Measurements from ENCODE around the gene TCERG1L.
"Not testable (repeated sequence)": the region's sequence is repeated elsewhere in the genome, so short reads cannot be mapped to it uniquely, and the experiment has no call there.

The TCERG1L gene

DNA sequence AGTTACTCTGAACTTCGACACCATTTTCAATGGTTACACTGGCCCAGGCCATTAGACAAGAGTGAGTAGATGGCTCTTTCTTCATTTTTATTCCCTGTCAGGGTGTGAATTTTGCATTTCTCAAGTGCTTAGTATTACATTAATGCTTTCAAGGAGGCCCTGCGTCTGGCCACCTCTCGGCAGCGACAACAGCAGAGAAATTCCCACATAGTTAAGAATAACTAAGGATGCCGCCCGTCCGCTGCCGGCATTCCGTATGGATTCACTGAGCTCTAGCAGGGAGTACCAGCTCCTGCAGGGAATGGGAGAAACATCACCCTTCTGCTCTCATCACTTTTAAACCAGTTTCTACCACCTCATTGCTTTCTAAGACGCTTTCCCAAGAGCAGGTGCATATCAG lies 153.6 kb downstream of the TCERG1L start:
- no peak overlapping the region for H3K4me3 ChIP-seq (IDR thresholded peaks at IDR 0.05; ENCODE audit: insufficient read depth, low read depth, low read length)
- H3K9ac ChIP-seq, result no peak overlapping the region
- H3K27ac ChIP-seq, result no peak overlapping the region
- no peaks in the 10 kb centered on the region for H4K20me1 ChIP-seq (ENCODE audit: insufficient read depth)
- TF ChIP-seq, protein P1, sequence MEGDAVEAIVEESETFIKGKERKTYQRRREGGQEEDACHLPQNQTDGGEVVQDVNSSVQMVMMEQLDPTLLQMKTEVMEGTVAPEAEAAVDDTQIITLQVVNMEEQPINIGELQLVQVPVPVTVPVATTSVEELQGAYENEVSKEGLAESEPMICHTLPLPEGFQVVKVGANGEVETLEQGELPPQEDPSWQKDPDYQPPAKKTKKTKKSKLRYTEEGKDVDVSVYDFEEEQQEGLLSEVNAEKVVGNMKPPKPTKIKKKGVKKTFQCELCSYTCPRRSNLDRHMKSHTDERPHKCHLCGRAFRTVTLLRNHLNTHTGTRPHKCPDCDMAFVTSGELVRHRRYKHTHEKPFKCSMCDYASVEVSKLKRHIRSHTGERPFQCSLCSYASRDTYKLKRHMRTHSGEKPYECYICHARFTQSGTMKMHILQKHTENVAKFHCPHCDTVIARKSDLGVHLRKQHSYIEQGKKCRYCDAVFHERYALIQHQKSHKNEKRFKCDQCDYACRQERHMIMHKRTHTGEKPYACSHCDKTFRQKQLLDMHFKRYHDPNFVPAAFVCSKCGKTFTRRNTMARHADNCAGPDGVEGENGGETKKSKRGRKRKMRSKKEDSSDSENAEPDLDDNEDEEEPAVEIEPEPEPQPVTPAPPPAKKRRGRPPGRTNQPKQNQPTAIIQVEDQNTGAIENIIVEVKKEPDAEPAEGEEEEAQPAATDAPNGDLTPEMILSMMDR (conservative IDR thresholded peaks at IDR 0.05; ENCODE audit: low read depth, low read length), result no peak
- no peaks in the 10 kb centered on the region for H3K79me2 ChIP-seq (ENCODE audit: insufficient read depth, low read depth)
- no peaks in the 10 kb centered on the region for H3K36me3 ChIP-seq (ENCODE audit: insufficient read depth)
- H3K4me1 ChIP-seq (ENCODE audit: low read depth, poor library complexity, severe bottlenecking), result no peaks in the 10 kb centered on the region
- H3K4me2 ChIP-seq, result no peak overlapping the region
- H3K27me3 ChIP-seq (ENCODE audit: insufficient read depth, low read depth), result no peaks in the 10 kb centered on the region
- H2AFZ ChIP-seq (ENCODE audit: low read depth), result no peak overlapping the region

DNA sequence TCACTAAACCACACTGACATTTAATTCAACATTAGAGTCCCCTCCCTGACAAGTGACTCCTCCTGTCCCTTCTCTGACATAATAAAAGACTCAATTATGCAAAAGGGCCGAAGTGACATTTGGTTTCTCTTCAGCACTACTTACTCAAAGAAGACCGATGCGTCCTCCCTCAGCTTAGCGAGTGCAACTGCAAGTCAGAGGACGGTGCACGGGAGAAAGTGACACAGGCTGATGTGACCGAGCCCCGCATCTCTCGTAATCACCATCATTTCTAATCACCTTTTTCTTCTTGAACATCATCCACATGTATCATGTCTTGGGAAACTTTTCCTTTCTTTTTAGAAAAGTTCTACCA lies 155.7 kb downstream of the TCERG1L start:
- TF ChIP-seq, protein P1 (conservative IDR thresholded peaks at IDR 0.05; ENCODE audit: low read depth, low read length), result no peak
- Histone ChIP-seq H3K4me1 (ENCODE audit: low read depth, poor library complexity, severe bottlenecking) (no peaks in the 10 kb centered on the region), H4K20me1 (ENCODE audit: insufficient read depth) (no peaks in the 10 kb centered on the region), H3K4me2 (no peak overlapping the region), H3K27me3 (ENCODE audit: insufficient read depth, low read depth) (no peaks in the 10 kb centered on the region), H3K79me2 (ENCODE audit: insufficient read depth, low read depth) (no peaks in the 10 kb centered on the region), H2AFZ (ENCODE audit: low read depth) (no peak overlapping the region), H3K27ac (no peak overlapping the region), H3K9ac (no peak overlapping the region), H3K4me3 (IDR thresholded peaks at IDR 0.05; ENCODE audit: insufficient read depth, low read depth, low read length) (no peak overlapping the region), H3K36me3 (ENCODE audit: insufficient read depth) (no peaks in the 10 kb centered on the region)

DNA sequence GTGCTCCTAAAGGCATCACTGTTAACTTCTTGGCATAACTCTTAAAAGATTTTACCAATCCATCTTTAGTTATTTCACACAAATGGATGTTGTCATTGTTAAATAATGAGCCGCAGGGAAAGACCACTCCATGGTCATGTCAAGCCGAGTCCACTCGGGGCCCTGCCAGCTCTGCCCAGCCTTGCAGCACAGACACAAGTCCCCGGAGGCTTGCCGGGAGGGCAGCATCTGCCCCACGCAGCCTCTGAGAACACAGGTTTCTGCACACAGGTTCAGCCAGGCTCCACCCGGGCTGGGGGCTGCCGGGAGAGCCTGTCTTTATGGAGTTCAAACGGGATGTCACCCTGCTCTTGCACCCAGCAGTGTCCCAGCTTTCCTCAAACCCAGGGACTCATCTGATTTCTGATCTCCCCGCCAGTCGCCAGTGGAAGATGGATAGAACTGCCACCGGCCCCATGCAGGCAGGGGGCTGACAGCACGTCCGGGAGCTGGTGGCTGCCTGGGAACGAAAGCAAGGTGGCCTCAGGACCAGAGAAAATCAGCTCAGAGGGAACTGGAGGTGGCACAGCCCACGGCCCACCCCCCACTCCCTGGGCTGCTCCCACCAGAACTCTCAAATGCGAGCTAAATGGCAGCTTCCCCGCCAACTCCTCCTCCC lies 156.2 kb downstream of the TCERG1L start:
- no peaks in the 10 kb centered on the region for H3K27me3 ChIP-seq (ENCODE audit: insufficient read depth, low read depth)
- H2AFZ ChIP-seq (ENCODE audit: low read depth), result no peak overlapping the region
- H4K20me1 ChIP-seq (ENCODE audit: insufficient read depth), result no peaks in the 10 kb centered on the region
- TF ChIP-seq, protein P1 (conservative IDR thresholded peaks at IDR 0.05; ENCODE audit: low read depth, low read length), result no peak
- H3K9ac ChIP-seq, result no peak overlapping the region
- no peak overlapping the region for H3K27ac ChIP-seq
- no peak overlapping the region for H3K4me2 ChIP-seq
- H3K4me1 ChIP-seq (ENCODE audit: low read depth, poor library complexity, severe bottlenecking), result no peaks in the 10 kb centered on the region
- H3K4me3 ChIP-seq (IDR thresholded peaks at IDR 0.05; ENCODE audit: insufficient read depth, low read depth, low read length), result no peak overlapping the region
- no peaks in the 10 kb centered on the region for H3K79me2 ChIP-seq (ENCODE audit: insufficient read depth, low read depth)
- no peaks in the 10 kb centered on the region for H3K36me3 ChIP-seq (ENCODE audit: insufficient read depth)

DNA sequence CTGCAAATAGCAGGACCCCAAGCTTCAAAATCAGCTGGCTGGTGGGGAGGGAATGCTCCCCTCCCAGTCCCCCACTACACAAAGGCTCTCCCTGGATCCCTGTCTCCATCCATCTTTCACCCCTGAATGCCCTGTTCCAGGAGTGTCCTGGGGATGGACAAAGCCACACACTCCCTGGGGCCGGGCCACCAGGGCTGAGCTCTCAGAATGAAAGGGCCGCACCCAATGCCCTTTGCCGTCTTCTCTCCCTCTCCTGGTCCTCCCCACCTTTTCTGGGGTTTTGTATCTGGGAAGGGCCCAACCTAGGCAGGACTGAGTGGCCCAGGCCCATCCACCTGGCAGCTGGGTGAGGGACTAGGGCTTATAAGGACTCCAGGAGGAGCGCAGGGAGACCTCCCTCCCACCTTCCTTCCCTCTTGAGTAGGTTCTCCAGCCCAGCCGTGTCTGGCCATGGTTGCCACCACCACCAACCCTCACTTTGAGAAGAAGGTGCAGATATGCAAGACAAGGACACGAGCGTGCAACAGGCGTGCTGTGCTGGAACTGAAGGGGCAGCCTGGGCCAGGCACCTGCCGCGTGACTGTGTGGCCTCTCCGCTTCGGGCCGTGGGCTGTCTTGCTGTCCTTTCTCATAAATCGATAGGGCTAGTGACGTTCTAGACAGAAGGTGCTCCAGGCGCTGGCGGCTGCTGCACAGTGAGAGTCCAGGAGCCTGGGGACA lies 157.1 kb downstream of the TCERG1L start:
- H3K4me3 ChIP-seq (IDR thresholded peaks at IDR 0.05; ENCODE audit: insufficient read depth, low read depth, low read length), result no peak overlapping the region
- no peaks in the 10 kb centered on the region for H3K36me3 ChIP-seq (ENCODE audit: insufficient read depth)
- no peak overlapping the region for H3K4me2 ChIP-seq
- no peaks in the 10 kb centered on the region for H3K4me1 ChIP-seq (ENCODE audit: low read depth, poor library complexity, severe bottlenecking)
- H3K27ac ChIP-seq, result no peak overlapping the region
- no peak overlapping the region for H2AFZ ChIP-seq (ENCODE audit: low read depth)
- no peaks in the 10 kb centered on the region for H4K20me1 ChIP-seq (ENCODE audit: insufficient read depth)
- TF ChIP-seq, protein P1 (conservative IDR thresholded peaks at IDR 0.05; ENCODE audit: low read depth, low read length), result no peak
- H3K9ac ChIP-seq, result no peak overlapping the region
- H3K27me3 ChIP-seq (ENCODE audit: insufficient read depth, low read depth), result no peaks in the 10 kb centered on the region
- no peaks in the 10 kb centered on the region for H3K79me2 ChIP-seq (ENCODE audit: insufficient read depth, low read depth)

DNA sequence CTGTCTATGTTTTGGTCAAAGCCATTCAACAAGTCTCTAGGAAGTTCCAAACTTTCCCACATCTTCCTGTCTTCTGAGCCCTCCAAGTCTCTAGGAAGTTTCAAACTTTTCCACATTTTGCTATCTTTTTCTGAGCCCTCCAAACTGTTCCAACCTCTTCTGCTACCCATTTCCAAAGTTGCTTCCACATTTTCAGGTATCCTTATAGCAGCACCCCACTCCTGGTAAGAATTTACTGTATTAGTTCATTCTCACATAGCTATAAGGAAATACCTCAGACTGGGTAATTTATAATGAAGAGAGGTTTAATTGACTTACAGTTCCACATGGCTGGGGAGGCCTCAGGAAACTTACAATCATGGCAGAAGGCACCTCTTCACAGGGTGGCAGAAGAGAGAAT lies 159.1 kb downstream of the TCERG1L start:
- not testable (repeated sequence) for H4K20me1 ChIP-seq (ENCODE audit: insufficient read depth); H3K4me1 ChIP-seq (ENCODE audit: low read depth, poor library complexity, severe bottlenecking); H3K27me3 ChIP-seq (ENCODE audit: insufficient read depth, low read depth); H3K9ac ChIP-seq; H3K79me2 ChIP-seq (ENCODE audit: insufficient read depth, low read depth); H3K36me3 ChIP-seq (ENCODE audit: insufficient read depth); H3K4me3 ChIP-seq (IDR thresholded peaks at IDR 0.05; ENCODE audit: insufficient read depth, low read depth, low read length); H3K4me2 ChIP-seq; H2AFZ ChIP-seq (ENCODE audit: low read depth); H3K27ac ChIP-seq

Data from KMS-11 (cell line).